ENCODE results near the gene PIP5K1C.

PIP5K1C gene, protein sequence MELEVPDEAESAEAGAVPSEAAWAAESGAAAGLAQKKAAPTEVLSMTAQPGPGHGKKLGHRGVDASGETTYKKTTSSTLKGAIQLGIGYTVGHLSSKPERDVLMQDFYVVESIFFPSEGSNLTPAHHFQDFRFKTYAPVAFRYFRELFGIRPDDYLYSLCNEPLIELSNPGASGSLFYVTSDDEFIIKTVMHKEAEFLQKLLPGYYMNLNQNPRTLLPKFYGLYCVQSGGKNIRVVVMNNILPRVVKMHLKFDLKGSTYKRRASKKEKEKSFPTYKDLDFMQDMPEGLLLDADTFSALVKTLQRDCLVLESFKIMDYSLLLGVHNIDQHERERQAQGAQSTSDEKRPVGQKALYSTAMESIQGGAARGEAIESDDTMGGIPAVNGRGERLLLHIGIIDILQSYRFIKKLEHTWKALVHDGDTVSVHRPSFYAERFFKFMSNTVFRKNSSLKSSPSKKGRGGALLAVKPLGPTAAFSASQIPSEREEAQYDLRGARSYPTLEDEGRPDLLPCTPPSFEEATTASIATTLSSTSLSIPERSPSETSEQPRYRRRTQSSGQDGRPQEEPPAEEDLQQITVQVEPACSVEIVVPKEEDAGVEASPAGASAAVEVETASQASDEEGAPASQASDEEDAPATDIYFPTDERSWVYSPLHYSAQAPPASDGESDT

DNA sequence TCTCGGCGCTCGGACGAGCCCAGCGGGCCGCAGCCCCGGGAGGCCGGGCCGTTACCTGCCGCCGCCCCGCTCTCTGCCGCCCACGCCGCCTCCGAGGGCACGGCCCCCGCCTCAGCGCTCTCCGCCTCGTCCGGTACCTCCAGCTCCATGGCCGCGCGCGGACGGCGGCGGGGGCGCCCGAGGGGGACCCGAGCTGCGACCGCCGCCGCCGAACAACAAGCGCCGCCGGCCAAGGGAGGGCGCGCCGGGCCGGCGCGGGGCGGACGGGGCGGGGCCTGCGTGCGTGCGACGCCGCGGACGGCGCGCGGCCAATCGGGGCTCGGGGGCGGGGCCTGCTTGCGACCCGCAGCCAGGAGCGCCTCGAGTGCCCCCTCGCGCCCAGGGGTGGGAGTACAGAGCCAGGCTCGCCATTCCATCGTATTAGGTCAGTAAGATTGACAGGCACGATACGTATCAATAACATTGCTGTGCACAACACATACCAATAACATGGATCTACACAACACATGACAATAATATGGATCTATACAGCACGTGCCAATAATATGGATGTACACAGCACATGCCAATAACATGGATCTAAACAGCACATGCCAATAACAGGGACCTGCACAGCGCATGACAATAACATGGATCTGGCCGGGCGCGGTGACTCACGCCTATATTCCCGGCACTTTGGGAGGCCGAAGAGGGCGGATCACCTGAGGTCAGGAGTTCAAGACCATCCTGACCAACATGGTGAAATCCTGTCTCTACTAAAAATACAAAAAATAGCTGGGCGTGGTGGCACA lies at the start of gene PIP5K1C:
Gene PIP5K1C (minus strand): TSS at position 227 of the 791 bp plus-strand sequence. CDS start 78 bp downstream, at position 149.
- peak; percentile 89 to 93 (median 90) for DNase-seq

DNA sequence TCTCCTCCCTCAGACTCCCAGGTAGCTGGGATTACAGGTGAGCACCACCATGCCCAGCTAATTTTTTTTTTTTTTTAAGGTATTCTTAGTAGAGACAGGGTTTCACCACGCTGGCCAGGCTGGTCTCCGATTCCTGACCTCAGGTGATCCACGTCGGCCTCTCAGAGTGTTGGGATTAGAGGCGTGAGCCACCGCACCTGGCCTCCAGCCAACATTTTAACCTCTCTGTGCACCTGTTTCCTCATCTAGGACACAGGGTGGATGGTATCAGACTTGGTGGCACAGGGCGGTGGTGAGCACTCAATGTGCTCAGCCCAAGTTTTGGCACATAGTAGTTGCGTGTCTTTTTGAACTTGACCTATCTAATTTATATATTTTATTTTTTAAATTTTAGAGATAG lies 48.7 kb upstream of the PIP5K1C start:
- no peak for DNase-seq

DNA sequence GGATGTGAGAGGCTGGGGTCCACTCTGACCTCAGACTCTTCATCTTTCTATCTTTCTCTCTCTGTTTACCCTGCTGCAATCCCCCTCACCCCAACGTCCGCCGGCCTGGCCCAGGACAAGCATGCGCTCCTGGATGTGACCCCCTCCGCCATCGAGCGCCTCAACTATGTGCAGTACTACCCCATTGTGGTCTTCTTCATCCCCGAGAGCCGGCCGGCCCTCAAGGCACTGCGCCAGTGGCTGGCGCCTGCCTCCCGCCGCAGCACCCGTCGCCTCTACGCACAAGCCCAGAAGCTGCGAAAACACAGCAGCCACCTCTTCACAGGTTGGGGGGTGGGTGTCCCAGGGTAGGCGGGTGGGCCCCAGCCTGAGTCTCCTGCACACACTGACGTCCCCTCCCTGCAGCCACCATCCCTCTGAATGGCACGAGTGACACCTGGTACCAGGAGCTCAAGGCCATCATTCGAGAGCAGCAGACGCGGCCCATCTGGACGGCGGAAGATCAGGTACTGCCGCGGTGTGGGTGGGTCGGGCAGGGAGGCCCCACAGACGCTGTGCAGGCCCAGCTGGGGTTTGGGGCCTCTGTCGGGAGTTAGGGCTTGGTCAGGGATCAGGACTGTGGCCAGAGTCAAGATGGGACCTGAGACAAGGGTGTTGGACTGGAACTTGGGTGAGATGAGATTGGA lies 46.2 kb upstream of the PIP5K1C start:
- DNase-seq, result no peak

DNA sequence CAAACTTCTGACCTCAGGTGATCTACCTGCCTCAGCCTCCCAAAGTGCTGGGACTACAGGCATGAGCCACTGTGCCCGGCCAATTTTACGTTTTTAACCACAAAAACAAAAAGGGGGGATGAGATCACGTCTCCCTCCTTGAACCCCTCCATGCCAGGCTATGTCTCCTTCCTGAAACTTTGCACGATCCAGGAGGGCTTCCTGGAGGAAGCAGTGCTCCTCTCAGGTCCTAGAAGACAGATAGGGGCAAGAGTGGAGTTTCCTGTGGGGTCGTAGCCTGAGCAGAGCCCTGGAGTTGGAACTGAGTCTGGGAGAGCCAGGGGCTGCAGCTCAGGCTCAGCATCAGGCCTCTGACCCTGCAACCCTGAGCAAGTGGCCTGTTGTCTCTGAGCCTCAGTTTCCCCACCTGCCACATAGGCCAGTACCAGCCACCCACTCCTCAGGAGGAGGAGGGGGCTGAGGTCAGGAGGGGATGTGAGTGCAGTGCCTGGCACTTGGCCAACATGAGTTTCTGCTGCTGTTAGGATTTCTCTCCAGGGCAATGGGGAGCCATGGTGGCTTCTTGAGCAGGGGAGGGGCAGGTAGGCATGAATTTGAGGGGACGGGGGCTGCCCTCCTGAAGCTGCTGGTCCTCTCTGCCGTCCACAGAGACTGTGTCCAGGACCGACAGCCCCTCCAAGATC lies 45.2 kb upstream of the PIP5K1C start:
- no peak for DNase-seq

DNA sequence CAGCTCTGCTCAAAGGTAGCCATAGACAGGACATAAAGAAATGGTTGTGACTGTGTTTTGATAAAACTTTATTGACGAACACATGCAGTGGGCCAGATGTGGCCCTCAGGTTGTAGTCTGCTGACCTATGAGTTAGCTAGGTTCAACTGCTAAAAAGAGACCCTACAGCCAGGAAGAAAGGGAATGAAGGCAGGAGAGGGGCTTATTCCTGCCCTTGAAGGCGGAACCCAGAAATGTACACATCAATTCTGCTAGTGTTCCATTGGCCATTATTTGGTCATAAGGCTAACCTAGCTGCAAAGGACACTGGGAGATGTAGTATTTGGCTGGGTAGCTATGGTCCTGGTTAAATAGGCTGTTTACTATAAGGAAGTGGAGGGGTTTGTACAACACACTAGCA lies 43.2 kb upstream of the PIP5K1C start:
- DNase-seq, result no peak

DNA sequence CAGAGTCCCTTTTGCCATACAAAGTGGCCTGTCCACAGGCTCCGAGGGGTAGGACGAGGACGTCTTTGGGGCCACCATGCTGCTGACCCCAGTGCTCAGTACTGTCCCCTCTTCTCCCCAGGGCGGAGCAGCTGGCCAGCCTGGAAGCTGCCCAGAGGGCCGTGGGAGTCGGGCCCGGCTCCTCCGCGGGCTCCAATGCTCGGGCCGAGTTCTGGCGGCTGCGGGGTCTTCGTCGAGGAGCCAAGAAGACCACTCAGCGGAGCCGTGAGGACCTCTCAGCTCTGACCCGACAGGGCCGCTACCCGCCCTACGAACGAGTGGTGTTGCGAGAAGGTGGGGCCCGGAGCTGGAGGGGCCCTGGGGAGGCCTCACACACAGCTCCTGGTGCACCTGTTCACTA lies 40.2 kb upstream of the PIP5K1C start:
- DNase-seq, result no peak

DNA sequence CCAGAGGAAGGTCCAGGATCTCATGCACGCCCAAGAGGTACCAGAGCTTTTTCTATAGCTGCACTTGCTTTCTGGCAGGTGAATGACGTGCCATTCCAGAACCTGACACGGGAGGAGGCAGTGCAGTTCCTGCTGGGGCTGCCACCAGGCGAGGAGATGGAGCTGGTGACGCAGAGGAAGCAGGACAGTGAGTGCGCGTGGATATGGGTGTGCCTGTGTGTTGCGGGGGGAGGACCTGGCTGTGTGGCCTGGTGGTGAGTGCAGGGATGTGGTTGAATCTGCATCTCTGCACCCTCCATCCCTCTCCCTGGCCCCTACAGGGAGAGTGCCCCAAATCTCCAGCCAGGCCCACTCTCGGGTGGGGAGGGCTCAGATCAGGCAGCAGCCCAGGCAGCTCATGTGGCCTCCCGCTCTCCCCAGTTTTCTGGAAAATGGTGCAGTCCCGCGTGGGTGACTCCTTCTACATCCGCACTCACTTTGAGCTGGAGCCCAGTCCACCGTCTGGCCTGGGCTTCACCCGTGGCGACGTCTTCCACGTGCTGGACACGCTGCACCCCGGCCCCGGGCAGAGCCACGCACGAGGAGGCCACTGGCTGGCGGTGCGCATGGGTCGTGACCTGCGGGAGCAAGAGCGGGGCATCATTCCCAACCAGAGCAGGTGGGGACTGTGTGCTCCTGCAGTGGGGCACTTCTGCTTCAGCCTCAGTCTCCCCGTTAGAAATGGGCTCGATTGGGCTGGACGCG lies 38.4 kb upstream of the PIP5K1C start:
- DNase-seq, result no peak

DNA sequence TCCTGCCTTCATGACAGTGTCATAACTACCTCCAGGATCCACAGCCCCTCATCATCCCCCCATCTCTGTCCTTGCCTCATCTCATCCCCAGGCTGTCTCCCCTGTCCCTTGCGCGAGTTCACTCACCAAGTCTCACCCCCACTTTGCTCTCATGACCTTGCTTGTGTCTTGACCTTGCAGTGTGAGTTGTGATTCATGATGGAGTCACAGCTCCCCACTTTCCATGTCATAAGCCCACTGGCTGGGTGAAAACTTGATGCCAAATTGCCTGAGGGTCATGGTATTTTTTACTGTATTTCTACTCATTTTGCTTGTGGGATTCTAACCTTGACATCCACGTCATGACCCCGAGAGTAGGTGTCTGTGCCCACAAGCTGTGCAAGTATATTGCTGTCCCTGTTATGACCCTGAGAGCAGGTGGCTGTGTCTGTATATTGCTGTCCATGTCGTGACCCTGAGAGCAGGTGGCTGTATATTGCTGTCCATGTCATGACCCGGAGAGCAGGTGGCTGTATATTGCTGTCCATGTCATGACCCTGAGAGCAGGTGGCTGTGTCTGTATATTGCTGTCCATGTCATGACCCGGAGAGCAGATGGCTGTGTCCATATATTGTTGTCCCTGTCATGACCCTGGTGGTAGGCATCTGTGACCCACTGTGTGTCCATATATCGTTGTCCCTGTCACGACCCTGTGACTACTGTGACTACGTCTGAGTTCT lies 37.4 kb upstream of the PIP5K1C start:
- no peak for DNase-seq

DNA sequence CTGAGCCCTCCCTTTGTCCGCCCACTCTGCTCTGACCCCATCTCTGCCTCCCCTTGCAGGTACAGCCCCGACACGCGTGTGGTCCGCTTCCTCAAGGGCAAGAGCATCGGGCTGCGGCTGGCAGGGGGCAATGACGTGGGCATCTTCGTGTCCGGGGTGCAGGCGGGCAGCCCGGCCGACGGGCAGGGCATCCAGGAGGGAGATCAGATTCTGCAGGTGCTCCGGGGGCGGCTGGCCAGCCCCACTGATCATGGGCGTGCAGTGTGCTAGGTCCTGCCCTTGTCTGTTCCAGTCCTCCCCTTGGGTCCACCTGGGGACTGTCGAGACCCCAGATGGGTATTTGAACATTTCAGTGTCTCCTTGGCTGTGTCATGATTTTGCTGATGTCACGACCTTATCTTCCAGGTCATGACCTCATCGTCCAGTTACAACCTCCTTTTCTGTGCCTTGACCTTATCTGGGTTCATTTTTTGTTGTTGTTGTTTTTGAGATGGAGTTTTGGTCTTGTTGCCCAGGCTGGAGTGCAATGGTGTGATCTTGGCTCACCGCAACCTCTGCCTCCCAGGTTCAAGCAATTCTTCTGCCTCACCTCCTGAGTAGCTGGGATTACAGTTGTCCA lies 35.9 kb upstream of the PIP5K1C start:
- no peak for DNase-seq

DNA sequence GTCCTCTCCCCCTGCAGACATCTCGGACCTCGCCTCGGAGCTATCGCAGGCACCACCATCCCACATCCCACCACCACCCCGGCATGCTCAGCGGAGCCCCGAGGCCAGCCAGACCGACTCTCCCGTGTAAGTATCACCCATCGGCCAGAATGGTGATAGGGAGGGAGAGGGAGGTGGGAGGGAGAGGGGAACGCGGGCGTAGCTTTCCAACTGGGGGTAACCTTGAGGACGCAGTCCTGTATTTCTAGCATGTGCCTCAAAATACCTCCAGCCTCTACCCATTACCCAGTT lies 34.0 kb upstream of the PIP5K1C start:
- no peak for DNase-seq

DNA sequence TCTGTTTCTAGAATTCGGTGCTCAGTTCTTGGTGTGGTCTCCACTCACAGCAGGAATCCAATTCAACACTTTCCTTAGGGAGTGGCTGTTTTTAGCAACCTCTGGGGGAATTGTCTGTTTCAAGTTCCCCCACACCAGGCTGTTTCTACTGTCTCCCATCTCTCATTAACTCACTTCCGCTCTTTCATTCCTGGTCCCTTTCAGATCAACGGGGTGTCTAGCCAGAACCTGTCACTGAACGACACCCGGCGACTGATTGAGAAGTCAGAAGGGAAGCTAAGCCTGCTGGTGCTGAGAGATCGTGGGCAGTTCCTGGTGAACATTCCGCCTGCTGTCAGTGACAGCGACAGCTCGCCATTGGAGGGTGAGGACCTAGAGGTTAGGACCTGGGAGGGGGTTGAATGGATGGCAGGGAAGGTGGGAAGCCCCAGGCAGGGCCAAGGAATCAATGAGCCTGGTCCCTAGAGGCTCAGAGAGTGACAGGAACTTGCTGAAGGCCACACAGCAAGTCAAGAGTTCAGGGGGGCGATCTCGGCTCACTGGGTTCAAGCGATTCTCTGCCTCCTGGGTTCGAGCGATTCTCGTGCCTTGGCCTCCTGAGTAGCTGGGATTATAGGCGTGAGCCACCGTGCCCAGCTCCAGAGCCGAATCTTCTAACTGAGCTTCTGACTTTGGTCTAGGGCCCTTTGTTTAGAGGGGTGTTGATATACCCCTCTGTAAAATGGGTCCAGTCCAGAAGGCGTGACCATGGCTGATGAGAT lies 33.5 kb upstream of the PIP5K1C start:
- DNase-seq, result no peak

DNA sequence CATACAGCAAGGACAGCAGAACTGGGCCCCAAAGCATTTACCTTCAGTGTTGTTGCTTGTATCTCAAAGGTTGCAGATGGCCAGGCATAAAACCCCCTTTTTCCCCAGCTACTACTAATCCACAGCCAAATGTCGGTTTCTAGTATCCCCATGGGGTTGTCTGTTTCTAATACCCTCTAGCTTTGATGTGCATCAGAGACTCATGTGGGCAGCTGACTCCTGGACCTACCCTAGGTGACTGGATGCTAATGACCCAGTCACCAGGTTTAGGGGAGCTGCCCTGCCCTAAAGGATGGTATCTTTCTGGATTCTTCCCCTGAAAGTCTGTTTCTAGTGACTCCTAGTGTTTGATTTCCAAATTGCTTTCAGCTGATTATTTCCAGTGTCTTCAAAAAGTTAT lies 31.8 kb upstream of the PIP5K1C start:
- DNase-seq, result no peak

DNA sequence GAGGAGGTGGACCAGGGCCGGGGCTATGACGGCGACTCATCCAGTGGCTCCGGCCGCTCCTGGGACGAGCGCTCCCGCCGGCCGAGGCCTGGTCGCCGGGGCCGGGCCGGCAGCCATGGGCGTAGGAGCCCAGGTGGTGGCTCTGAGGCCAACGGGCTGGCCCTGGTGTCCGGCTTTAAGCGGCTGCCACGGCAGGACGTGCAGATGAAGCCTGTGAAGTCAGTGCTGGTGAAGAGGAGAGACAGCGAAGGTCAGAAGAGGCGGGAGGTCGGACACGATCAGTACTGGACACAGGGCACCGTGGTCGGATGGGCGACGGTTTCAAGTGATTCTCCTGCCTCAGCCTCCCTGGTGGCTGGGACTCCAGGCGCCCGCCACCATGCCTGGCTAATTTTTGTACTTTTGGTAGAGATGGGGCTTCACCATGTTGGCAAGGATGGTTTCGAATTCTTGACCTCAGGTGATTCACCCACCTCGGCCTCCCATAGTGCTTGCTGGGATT lies 30.2 kb upstream of the PIP5K1C start:
- DNase-seq, result no peak

DNA sequence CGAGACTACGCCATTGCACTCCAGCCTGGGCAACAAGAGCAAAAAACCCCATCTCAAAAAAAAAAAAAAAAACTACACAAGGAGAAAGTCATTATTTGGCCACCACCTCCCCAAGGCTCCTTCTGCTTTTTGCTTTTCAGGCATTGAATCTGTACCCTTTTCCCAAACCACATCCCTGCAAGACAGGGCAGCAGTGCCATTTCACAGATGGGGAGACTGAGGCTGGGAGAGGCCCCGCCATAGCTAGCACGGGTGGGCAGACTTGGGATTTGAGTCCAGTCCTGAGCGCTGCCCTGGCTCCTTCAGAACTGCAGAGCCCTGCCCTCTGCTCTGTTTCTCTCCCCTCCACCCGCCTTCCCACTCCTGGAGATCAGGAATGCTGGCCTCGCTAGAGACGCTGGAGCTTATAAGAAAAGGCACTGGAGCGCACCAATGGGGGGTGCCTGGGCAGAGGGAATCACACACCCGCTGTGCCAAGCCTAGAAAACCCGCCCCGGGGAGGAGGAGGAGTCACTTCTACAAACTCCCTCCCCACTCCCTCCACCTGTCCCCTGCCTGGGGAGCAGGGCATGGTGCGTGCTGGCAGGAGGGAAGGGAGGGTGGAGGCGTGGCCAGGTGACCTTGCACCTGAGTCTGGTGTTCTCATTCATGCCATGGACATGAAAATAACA lies 25.5 kb upstream of the PIP5K1C start:
- no peak for DNase-seq

DNA sequence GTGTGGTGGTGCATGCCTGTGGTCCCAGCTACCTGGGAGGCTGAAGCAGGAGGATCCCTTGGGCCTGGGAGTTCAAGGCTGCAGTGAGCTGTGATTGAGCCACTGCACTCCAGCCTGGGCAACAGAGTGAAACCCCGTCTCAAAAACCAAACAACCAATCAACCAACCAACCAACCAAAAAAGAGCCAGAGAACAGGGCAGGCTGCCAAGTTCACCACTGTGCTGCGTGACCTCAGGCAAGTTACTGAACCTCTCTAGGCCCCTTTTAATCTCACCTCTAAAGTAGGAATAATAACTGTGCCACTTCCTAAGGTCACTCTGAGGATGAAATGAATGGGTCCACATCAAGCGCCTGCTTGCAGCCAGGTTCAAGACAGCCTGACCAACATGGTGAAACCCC lies 24.9 kb upstream of the PIP5K1C start:
- no peak for DNase-seq

DNA sequence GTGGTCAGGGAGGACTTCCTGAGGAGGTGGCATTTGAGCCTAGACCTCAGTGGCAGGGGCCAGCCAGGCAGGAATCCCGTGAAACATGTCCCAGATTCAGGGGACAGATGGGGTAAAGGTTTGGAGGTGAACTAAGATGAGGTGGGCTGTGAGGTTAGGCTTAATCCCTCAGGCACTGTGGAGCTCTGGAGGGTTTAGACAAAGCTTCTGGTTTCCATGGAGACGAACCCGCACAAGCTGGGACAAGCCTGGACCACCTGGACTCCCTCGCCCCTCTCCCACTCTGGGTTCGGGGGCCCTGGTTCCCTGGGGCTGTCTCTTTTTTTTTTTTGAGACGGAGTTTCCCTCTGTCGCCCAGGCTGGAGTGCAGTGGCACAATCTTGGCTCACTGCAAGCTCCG lies 23.6 kb upstream of the PIP5K1C start:
- no peak for DNase-seq

DNA sequence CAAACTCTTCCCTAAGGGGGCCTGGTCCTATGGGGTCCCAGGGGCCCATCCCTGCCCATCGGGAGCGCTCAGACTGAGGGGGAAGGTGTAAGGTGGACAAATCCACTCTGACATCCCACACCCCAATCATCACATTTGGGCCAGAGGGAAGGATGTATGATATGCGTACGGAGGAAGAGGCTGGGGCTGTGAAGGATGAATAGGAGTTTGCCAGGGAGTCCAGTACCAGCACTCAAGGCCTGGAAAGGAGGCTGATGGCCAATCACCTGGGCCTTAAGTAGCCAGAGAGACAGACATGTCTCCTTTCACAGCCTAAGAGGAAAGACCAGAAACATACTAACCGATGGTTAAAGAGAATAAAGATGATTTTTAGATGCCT lies 22.8 kb upstream of the PIP5K1C start:
- DNase-seq, result no peak

DNA sequence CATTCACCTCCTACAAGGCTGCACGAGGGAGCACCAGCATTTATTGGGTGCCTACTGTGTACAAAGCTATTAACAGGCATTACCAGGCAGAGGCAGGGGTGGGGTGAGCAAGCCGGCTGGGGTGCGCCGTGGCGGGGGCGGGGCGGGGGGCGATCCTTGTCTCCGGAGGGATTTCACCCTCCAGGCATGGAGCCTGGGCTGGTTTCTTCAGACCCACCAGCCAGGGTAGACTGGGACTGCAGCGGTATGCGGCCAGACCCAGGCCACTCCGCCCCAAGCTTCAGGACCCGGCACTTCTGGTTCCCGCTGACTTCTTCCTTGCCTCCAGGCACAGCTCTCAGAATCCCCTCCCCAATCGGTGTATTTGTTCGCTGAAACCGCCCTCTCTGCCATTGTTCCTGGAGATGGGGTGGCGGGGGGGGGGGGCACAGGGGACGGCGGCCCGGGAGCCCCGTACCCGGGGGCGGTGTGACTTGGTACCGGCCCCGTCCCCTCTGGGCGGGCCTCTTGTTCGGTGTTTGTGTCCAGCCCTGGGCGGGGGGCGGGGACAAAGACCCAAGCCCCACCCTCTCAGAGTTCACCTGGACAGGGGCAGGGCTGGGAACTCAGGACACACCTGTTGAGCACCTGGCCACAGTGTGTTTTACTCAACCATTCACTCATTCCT lies 22.3 kb upstream of the PIP5K1C start:
- DNase-seq, result no peak
